ENCODE data around the gene DAAM2.

The DAAM2 gene

DNA sequence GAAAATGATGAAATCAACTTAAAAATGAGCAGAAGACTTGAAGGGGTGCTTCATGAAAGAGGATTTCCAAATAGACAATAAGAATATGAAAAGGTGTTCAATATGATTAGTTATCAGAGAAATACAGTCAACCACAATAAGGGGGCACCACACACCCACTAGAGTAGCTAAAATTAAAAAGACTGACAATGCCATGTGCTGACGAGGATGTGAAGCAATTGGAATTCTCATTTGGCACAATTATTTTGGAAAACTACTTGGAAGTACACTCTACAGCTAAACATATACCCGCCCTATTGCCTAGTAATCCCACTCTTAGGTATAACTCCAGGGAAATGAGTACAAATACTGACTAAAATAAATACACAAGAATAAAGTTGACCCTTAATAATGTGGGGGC lies 97.1 kb downstream of the DAAM2 start:
- TF ChIP-seq CTCF (IDR thresholded peaks at IDR 0.05), result no peak
- H3K27ac ChIP-seq, result no peak overlapping the region
- DNase-seq (ENCODE audit: low spot score), result no peak
- H3K4me3 ChIP-seq, result no peak overlapping the region

DNA sequence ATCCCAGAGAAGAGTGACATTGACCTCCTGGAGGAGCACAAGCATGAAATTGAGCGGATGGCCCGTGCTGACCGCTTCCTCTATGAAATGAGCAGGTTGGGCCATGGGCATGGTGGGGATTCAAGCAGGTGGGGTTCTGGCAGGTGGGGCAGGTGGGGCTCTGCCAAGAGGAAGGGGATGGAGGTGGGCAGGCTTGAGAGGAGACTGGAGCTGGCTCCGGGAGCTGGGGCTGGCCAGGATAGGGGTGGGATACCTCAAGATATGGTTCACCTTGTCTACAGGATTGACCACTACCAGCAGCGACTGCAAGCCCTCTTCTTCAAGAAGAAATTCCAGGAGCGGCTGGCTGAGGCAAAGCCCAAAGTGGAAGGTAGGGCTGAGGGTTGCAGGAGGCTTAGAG lies 99.2 kb downstream of the DAAM2 start:
- Histone ChIP-seq H3K27ac (no peak overlapping the region), H3K4me3 (no peak overlapping the region)
- no peak for TF ChIP-seq CTCF (IDR thresholded peaks at IDR 0.05)
- no peak for DNase-seq (ENCODE audit: low spot score)

- peak overlapping the region in 1 of 2 donors; percentile 42 for H3K27ac ChIP-seq
- DNase-seq (ENCODE audit: low spot score), result no peak
- no peak for TF ChIP-seq CTCF (IDR thresholded peaks at IDR 0.05)
- no peak overlapping the region for H3K4me3 ChIP-seq
Measured at GRCh38 chr6:39891976-39892375, 99.8 kb downstream of the DAAM2 start.

GRCh38 chr6:39892490-39893129 lies 100.4 kb downstream of the DAAM2 start:
- Histone ChIP-seq H3K27ac (peak overlapping the region in 1 of 2 donors; percentile 42), H3K4me3 (no peak overlapping the region)
- peak; percentile 66 for TF ChIP-seq CTCF (IDR thresholded peaks at IDR 0.05)
- peak; percentile 84 for DNase-seq (ENCODE audit: low spot score)

DNA sequence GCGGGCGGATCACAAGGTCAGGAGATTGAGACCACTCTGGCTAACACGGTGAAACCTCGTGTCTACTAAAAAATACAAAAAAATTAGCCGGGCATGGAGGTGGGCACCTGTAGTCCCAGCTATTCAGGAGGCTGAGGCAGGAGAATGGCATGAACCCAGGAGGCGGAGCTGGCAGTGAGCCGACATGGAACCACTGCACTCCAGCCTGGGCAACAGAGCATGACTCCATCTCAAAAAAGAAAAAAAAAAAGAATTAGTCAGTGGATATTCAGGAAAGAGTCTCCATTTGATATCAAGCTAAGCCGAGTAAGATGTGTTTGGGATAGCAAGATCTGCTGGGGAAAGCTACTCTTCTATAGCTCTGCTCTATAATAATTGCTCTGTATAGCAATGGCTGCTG lies 101.1 kb downstream of the DAAM2 start:
- TF ChIP-seq CTCF (IDR thresholded peaks at IDR 0.05), result no peak
- Histone ChIP-seq H3K27ac (no peak overlapping the region), H3K4me3 (no peak overlapping the region)
- no peak for DNase-seq (ENCODE audit: low spot score)

DNA sequence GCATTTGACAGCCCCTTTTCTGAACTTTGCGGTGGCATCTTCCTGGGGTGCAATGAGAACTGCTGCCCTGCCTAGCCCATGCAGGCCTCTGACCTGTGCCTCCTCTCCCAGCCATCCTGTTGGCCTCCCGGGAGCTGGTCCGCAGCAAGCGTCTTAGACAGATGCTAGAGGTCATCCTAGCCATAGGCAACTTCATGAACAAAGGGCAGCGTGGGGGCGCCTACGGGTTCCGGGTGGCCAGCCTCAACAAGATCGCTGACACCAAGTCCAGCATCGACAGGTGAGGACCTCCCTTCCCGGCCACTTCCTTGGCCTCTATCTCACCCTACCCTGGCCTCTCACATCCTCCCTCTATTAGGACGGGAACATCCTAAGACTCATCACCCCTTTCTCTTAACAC lies 104.5 kb downstream of the DAAM2 start:
- H3K4me3 ChIP-seq, result no peak overlapping the region
- DNase-seq (ENCODE audit: low spot score), result no peak
- TF ChIP-seq CTCF (IDR thresholded peaks at IDR 0.05), result no peak
- no peak overlapping the region for H3K27ac ChIP-seq

DNA sequence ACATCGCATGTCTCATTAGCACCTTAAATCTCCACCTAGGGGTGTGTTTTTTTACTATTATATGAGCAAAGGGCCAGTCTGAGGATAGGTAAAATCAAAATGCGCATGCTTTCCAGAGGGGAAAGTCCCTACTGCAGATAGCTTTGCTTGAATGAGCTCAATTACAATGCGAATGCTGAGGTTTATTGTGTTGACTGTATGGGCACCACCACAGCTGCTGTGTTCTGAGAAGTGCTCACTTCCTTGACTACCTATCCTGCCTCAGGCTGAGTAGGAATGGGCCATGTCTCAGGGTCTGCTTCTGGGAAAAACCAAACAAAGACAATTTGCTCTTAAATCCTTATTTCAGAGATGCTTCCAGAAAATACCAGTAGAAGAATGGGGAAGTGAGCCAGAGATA lies 105.5 kb downstream of the DAAM2 start:
- no peak for TF ChIP-seq CTCF (IDR thresholded peaks at IDR 0.05)
- no peak for DNase-seq (ENCODE audit: low spot score)
- Histone ChIP-seq H3K4me3 (no peak overlapping the region), H3K27ac (no peak overlapping the region)

All from coronary artery (tissue), 2 donors.